ENCODE data around the gene MRPL54. TPM values are rescaled to one million over a fixed set of nuclear protein-coding genes. Genes with fewer than 3 reads are reported as not detected.

MRPL54 gene
- total and polyA plus RNA-seq, 2 experiments from 2014 or later: 29.7 to 89.9 TPM

DNA sequence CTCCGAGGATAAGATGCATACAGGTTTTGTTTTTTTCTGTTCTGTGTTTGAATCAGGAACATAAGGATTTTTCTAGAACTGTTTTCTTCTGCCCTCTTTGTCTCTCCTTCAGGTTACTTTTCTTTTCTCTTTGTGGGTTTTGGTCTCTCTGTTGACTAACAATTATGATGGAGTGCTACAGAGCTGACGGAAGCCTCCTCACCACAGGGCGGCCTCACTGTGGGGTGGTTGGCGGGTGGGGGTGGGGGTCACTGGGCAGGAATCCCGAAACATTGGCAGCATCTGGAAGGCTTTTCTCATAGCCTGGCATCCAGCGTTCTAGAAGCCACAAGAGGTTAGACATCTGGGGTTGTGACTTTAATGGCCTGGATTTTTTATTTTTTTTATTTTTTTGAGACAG, 35.7 kb downstream of the MRPL54 start:
- Mint-ChIP-seq H3K27me3 (ENCODE audit: insufficient read depth, low read depth, poor library complexity) (peaks cover 19% of the 10 kb centered on the region), H3K27ac (no peak overlapping the region), H3K4me1 (no peaks in the 10 kb centered on the region)

More for the DNA sequence above, 35.7 kb downstream of the MRPL54 start:
- no peaks in the 10 kb centered on the region for H3K36me3 ChIP-seq (ENCODE audit: insufficient read depth)
- H3K4me3 Mint-ChIP-seq: no peak overlapping the region
- no peaks in the 10 kb centered on the region for H3K9me2 ChIP-seq (ENCODE audit: insufficient read depth)
- DNase-seq (ENCODE audit: low spot score): no peak
- H3K4me2 ChIP-seq: no peak overlapping the region
- no peaks in the 10 kb centered on the region for H3K79me2 ChIP-seq (replicated peaks; ENCODE audit: insufficient read depth)
- ATAC-seq: no peak
- H4K20me1 ChIP-seq (replicated peaks; ENCODE audit: insufficient read depth): no peaks in the 10 kb centered on the region
- H3K4me1 ChIP-seq (ENCODE audit: insufficient read depth): no peaks in the 10 kb centered on the region; the same call in 1 of the 2 replicates
- H3K36me3 Mint-ChIP-seq (ENCODE audit: low read depth): no peaks in the 10 kb centered on the region; the same call in 2 of the 3 replicates
- TF ChIP-seq, protein P1, sequence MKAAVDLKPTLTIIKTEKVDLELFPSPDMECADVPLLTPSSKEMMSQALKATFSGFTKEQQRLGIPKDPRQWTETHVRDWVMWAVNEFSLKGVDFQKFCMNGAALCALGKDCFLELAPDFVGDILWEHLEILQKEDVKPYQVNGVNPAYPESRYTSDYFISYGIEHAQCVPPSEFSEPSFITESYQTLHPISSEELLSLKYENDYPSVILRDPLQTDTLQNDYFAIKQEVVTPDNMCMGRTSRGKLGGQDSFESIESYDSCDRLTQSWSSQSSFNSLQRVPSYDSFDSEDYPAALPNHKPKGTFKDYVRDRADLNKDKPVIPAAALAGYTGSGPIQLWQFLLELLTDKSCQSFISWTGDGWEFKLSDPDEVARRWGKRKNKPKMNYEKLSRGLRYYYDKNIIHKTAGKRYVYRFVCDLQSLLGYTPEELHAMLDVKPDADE (IDR thresholded peaks at IDR 0.05): no peak
- TF ChIP-seq STAT1 (IDR thresholded peaks at IDR 0.05; ENCODE audit: unreplicated experiment) (no peak), ZNF462 (CRISPR knock-in tag; IDR thresholded peaks at IDR 0.05) (no peak)
- no peak overlapping the region for H3K27ac ChIP-seq (ENCODE audit: low read depth)
- H3K27me3 ChIP-seq (ENCODE audit: insufficient read depth): peaks cover 14% of the 10 kb centered on the region; the same call in 1 of the 2 replicates
- no peak overlapping the region for H3K4me3 ChIP-seq
- H3F3A ChIP-seq (replicated peaks; ENCODE audit: low read depth): peaks cover 9% of the 10 kb centered on the region; the same call in 1 of the 2 replicates
- H2AFZ ChIP-seq: no peak overlapping the region
- H3K9me3 Mint-ChIP-seq: peaks cover 15% of the 10 kb centered on the region
